Stimulated activated CD4-positive, alpha-beta T cell treated with anti-CD3 and anti-CD28 coated beads, TNF-alpha, amount 100 ng/mL, for 24 hours (primary cell): Measurements from ENCODE around the gene DCTN1.

Experiments used
- DNase-seq, 3 experiments: peaks; one replicate each; pipeline ENCODE4 v3.0.0-alpha.2; 2020; ENCODE audit warnings: low read depth in 3 of 3

Gene DCTN1

DNA sequence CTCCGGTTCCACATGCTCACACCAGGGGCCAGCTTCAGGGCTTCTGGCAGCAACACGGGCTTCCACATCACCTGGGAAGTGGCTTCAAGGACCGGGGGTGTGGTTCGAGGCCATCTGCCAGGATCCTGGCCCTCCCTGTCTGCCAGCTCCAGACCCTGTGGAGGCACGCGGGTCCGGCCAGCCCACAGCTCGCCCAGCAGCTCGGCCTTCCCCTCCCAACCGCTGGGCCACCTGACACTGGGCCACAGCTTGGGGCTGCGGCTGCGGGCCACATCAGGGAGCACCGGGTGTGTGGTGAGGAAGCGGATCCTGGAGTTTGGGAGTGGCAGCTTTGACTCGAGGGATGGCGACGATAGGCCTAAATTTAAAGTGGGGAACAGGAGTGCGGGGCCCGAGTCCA lies 34.3 kb upstream of the DCTN1 start:
- no peak for DNase-seq

DNA sequence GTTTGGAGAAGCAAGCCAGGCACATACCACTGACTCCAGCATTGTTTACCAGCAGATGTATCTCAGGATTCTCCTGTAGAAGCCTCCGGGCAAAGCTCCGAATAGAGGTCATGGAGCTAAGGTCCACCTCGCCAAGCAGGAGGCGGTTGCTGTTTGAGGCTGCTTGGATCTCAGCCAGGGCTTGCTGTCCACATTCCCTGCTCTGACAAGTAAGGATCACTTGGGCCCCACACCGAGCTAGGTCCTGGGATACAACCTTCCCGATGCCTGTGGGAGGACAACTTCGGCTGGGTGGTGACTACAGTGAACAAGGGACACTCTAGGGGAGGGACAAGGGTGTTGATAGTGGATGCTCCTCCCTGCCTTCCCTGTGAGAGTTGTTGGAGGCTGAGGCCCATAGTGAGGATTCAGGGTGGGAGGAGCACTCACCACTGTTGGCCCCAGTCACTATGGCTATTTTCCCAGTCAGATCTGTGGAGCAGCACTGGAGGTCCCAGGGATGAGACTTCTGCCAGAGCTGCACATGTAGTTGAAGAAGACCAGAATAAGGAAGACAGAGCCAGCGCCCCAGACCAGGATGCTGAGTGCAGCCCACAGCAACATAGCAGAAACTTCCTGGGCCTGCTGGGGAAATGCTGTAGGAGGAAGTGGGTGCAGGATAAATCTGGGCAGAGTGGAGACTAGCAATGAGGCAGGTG lies 33.0 kb upstream of the DCTN1 start:
- DNase-seq = no peak

DNA sequence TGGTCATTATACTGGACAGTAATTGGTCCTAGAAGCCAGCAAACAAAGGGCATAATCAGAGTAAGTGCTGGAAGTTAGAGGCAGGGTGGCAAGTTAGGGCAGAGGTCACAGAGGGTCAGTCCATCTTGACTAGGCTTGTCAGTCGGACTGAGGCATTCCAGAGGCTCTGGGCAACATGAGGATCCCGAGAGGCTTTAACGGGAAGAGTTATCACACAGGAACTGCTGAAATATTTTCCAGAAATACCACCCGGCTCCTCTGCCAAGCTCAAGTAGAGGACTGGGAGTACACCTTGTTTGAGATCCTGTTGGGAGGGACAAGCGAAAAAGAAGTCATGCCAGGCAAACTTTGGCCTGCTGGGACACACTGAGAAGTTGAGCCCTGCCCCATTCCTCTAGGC lies 27.6 kb upstream of the DCTN1 start:
- DNase-seq = no peak

DNA sequence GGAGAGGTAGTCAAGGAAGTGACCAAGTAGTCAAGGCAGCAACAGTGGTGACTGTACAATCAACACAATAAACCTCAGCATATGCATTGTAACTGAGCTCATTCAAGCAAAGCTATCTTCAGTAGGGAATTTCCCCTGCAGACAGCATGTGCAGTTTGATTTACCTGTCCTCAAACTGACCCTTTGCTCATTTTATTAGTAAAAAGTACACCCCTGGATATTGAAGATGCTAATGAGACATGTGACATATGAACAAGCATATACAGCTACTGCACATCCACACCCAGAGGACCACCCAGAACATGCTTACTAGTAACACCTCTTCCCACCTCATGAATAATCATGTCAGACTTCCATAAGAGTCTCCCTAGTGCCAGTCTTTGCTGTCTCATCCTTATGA lies 25.9 kb upstream of the DCTN1 start:
- no peak for DNase-seq

DNA sequence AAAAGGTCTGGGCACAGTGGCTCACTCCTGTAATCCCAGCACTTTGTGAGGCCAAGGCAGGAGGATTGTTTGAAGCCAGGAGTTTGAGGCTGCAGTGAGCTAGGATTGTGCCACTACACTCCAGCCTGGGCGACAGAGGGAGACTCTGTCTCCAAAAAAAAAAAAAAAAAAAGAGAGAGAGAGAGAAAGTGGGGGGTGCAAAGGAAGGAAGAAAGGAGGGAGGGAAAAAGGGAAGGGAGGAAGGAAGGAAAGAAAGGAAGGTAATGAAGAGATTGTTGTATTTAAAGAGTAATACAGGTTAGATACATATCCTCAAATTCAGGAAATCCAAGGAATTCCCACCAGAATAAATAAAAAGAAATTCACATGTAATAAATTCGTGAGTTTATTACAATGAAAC lies 21.8 kb upstream of the DCTN1 start:
- DNase-seq = no peak

DNA sequence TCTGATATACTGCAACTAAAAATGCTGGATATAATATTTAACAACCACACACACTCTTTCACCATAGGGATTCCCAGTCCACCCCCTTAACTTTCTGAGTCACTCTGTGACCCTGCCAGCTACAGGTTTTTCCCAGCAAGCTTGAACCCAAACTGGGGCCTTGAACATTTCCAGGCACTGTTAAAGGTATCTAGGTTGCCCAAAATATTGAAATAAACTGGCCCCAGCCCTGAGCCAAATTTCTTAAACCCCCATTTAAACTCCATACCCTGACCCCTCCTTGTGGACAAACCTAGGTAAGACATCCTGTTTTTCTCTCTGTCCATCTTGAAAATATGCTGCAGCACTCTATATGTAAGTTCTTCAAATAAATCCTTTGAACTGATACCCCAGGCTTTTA lies 19.7 kb upstream of the DCTN1 start:
- DNase-seq = no peak

DNA sequence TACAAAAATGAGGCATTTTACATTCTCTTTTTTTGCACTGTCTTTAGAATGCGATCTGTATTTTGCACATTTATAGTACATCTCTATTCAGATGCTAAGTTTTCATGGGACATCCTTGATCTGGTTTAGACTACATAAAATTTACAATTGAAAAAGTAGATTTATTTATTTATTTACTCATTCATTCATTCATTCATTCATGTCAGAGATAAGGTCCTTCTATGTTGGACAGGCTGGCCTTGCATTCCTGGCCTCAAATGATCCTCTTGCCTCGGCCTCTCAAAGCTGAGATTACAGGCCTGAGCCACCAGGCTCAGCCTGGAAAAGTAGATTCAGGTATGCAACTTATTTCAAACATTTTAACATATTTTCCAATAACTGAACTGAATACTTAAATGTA lies 16.0 kb upstream of the DCTN1 start:
- DNase-seq = no peak

DNA sequence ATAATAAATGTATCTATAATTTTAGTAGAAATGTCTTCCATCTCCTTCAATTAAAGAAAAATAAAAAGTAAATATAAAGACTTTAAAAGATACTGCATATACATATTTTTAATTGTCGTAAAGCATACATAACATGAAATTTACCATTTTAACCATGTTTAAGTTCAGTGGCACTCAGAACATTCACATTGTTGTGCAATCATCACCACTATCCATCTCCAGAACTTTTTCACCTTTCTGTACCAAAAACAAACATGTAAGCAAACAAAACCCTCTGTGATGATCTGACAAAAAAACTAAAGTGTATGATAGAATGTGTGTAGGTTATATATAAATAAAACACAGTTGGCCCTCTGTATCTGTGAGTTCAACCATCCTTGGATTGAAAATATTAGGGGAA lies 13.4 kb upstream of the DCTN1 start:
- DNase-seq = no peak

DNA sequence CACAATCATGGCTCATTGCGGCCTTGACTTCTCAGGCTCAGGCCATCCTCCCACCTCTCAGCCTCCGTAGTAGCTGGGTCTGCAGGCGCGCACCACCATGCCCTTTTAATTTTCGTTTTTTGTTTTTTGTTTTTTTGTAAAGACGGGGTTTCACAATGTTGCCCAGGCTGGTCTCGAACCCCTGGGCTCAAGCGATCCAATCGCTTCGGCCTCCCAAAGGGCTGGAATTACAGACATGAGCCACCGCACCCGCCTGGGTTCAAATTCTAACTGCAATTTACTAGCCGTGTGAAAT lies 12.3 kb upstream of the DCTN1 start:
- DNase-seq = no peak

DNA sequence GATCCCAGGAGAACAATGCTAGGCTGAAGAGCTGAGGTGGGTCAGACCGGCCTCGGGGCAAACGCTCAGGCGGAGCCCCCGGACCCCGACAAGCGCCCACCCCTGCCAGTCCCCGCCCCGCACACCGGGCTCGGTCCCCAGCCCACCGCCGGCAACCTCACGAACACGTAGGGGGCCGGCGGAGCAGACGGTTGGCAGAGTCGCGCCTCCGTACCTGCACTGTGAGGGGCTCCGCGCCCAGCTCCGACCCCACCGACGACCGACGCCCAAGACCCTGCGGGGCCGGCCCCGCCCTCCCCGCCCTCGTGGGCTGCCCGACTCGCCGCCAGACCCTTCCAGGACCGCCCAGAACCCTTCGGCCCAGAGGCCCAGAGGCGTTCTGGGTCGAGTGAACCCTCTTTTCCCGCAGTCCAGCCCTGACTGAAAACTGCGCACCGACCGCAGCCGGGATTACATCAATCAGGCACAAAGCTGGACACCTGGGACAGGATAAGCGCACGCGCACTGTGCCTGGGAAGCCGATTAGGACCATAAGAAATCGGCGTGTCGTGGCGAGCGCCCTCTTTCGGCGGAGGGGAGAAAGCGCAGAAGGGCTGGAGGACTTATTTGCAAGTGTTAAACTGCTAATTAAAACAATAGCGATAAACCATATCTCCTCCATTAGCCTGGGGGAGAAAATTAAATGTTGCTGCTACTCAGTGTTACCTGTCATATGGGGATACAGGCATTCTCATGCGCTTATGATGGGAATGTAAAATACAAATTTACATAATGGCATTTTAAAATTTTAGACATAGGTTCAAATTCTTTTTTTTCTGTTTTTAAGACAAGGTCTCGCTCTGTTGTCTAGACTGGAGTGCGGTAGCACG lies 11.7 kb upstream of the DCTN1 start:
- peak; percentile 91 to 94 (median 91) for DNase-seq

DNA sequence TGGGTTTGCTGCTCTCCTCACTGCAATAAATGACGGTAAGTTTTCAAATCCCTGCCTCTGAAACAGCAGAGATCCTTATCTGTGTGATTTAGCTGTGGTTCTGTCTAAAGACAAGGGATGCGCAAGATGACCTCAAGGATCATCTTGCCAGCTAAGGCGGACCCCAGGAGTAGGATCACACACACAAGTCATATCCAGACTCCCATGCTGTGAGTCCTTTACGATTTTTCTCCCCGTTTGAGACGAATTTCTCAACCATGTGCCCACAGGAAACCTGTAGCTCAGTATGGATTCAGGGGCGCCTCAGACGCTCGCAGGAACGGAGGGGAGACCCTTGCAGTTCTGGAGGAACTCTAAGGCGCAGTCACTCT lies 11.1 kb upstream of the DCTN1 start:
- DNase-seq = no peak

DNA sequence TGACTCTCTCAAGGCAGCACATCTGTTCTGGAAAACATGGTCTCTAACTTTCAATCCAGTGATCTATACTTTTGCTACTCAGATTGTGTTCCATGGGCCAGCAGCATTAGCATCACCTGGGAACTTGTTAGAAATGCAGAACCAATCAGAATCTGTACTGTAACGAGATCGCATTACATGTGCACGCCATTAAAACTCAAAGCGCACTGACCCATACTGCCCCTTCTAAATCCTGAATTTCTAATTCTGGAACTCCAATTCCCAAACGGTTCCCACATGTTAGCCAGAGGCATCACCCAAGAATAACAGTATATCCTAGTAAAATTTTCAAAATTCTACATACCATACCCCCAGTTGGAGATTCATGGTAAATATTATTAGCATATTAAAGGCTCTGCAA lies 10.5 kb upstream of the DCTN1 start:
- no peak for DNase-seq

DNA sequence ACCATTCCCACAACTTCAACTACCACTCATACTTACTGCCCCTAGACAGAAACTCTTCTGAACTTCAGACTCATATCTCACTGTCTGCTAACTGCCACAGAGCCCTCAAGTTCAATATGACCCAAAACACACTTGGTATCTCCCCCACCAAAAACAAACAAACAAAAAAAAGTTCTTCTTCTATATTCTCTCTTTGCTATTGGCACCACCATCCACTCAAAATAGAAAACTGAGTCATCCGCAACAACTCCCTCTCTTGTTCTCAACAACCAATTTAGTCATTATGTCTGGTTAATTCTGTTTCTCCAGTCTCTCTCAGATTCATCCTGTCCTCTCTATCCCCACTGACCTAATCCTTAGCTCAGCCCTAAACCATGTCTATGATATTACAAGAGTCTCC lies 7.2 kb upstream of the DCTN1 start:
- DNase-seq = no peak

DNA sequence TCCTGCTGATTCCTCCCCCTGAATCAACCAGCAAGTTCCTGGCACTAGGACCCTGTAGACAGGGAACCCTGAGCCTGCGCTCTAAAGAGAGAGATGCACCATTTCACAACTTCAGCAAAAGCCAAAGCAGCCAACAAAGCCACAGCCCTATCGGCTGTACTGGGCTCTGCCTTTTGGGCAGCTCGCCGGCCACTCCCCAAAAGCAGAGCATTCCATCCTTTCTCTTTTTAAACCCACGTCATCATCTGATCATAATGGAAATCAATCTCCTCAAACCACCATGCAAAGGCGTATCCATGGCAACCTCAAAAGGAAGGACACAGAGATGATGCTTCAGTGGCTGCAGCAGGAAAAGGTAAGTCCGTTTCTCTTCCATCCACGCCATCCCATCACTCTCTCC lies 5.3 kb upstream of the DCTN1 start:
- no peak for DNase-seq

DNA sequence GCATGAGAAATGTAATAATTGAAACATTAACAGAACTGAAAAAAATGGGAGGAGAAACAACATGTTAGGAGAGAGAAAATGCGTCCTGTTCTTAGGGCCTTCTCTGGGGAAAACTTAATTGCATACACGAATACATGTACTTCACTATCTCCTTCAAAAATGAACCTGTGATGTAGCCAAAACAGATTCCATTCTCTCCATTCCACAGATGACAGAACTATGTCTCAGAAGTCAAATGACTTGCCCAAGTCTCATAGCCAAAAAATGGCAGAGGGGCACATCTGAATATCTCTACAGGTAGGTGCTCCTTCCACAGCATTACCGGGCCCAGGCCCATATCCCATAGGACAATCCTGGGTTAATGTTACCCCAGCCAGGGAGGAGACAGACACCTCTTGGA lies 3.9 kb upstream of the DCTN1 start:
- DNase-seq = no peak

DNA sequence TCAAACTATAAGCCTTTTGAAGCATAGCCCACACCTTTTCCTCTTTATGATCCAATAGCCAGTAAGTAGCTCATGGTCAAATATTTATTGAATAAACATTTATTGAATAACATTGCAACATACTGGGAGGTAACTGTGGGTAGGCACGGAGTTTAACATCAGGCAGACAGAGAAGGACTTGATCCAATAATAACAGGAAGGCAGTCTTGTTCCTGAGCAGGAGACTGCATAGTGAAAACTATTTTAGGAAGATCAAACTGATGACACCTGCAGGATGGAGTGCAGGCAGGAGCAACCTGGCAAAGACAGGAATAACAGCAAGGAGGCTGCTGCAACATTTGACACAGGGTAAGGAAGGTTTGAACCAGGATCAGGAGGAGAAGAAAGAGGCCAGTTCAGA lies 3.1 kb upstream of the DCTN1 start:
- DNase-seq = no peak

DNA sequence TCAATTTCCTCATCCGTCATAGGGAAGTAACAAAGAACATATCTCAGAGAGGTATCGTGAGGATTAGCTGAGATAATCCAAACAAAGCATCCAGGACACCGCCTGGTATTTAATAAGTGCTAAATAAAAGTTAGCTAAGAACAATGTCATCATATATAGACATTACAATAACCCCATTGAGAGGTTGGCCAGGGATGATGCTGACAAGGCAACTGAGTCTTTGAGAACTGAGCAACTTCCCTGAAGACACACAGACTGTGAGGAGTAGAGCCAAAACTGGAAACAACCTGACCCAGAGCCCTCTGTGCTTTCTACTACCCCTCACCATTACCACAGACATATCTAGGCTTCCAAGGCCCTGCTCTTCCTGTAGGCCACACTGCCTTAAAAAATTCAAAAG lies 1.6 kb upstream of the DCTN1 start:
- DNase-seq = no peak

DNA sequence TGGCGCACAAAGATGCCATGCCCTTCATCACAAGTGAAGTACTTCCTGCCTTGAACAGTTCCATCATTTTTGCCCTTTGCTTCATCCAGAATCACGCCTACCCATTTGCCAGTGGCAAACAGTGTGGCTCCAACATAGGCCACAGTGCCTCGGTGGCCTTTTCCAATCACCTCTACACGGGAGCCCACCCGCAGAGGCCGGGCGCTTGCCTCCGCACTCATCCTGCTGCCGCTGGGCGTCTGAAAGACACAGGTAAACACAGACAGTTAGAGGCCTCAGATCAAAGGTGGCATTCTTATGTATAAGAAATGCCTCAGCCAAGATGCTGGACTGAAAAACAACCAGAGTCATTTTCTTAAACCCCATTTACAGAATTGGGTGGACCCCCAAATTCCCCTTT lies 2.1 kb downstream of the DCTN1 start:
- DNase-seq = no peak

DNA sequence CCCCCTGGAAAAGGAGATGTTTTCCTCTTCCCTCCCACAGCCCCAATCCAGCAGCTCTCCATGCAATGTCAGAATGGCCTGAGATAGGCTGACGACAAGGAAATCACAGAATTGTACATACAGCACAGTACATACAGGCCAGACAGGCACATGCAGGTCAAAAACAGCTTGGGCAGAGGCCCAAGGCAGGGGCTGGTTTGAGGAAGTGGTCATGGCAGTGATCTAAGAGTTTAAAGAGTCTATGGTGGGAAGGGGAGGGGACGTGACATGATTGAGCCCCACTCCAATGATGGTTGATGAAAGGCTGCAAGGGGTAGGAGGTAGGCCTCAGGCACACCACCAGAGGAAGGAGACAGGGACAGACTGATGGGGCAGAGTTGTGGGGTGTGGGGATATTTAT lies 4.3 kb downstream of the DCTN1 start:
- DNase-seq = no peak

DNA sequence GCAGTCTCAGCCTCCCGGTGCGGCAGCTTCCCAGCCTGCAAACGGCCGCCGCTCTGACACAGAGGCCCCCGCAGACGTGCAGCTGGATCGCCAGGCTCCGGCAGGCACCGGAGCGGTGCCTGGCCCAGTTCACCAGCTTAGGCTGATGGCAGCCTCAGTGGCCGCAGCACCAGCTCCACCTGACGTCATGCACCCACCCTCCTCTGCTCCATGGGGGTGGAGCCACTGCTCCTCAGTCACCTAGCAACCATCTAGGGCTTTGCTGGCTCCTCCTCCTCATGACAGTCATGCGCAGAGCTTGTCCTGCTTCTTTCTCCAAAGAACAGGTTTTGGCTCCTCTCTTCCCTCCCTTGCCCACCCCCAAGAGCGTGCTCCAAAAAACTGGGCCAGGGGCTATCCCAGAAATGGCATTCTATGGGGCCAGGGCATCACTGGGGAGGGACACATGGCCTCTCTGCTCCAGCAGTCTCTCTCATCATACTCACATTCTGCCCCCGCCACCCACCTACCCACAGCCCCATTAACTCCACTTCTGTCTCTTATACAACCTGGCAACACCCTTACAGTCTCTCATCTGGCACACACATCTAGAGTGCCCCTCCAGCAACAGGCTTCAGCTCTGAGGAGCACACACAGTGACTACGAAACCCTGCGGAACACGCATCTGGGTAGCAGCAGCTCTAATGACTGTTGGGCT lies 5.5 kb downstream of the DCTN1 start:
- DNase-seq = no peak

DNA sequence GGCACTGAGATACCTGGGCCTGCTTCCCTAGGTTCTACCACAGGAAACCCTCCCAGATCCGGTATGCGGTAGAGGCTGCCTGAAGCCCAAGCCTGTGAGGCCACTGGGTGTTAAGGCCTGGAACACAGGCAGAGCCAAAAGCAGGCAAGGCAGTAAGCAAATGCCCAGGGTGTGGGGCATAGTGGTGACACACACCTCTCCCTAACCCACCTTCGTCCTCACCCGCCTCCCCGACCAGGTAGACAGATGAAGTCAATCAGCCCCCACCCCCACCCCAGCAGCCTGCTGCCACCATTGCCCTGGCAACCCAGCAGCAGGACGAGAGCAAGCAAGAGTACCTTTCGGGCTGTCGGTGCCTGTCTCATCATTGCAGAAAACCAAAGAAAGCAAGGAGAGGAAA lies 6.1 kb downstream of the DCTN1 start:
- no peak for DNase-seq

DNA sequence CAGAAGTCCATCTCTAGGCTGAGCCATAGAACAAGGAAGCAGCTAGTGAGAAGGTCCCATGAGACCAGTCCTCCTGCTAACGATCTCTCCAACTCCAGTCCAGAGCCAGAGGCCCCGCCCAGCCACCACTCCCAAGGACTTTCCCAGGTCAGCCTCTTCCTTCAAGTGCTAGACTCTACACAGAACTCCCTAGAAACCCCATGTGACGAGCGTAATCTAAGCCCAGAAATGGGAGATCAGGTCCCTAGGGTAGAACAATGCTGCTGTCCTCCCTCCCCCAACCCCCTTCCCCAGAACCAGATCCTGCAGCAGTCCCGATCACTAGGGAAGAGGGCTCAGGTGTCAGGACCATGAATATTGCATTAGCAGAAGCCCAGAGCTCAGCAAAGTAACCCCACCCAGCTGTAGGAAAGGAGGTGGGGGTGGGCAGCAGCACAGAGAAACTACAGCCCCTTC lies 6.9 kb downstream of the DCTN1 start:
- DNase-seq = no peak

DNA sequence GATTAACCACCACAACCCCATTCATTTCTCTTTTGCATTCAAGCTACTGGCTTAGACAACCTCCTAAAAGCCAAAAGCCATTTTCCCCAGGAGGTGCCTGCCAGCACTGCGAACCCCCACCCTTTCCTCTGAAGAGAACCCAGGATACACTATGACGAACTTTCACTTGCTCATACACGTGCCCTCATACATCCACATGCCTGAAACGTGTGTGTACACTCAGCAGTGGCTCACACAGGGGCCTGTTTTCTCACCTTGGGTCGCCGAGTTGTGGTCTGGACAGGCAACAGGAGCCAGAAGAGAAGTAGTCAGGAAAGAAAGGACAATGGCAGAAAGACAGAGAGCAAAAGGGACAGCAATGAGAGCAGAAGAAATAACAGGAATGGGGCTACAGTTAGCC lies 7.4 kb downstream of the DCTN1 start:
- DNase-seq = no peak
